NB4 (cell line): ENCODE measurements around the gene FBXO31.

Experiments used
- MYC ChIP-seq: IDR thresholded peaks from 2 replicates; pipeline ENCODE4 v1.6.1; 2011; ENCODE audit warnings: low read depth, low read length
- POLR2A ChIP-seq: IDR thresholded peaks from 2 replicates; pipeline ENCODE4 v1.6.1; 2011; ENCODE audit warnings: mild to moderate bottlenecking; ENCODE audit not compliant: insufficient read length; ENCODE audit errors: extremely low read depth
- TF ChIP-seq, protein P1 (sequence below): IDR thresholded peaks from one replicate; pipeline ENCODE4 v1.5.1; 2012; ENCODE audit warnings: low read depth, low read length
- TF ChIP-seq, protein P2 (sequence below): IDR thresholded peaks from 2 replicates; pipeline ENCODE4 v1.6.1; 2011; ENCODE audit warnings: low read depth, low read length

DNA sequence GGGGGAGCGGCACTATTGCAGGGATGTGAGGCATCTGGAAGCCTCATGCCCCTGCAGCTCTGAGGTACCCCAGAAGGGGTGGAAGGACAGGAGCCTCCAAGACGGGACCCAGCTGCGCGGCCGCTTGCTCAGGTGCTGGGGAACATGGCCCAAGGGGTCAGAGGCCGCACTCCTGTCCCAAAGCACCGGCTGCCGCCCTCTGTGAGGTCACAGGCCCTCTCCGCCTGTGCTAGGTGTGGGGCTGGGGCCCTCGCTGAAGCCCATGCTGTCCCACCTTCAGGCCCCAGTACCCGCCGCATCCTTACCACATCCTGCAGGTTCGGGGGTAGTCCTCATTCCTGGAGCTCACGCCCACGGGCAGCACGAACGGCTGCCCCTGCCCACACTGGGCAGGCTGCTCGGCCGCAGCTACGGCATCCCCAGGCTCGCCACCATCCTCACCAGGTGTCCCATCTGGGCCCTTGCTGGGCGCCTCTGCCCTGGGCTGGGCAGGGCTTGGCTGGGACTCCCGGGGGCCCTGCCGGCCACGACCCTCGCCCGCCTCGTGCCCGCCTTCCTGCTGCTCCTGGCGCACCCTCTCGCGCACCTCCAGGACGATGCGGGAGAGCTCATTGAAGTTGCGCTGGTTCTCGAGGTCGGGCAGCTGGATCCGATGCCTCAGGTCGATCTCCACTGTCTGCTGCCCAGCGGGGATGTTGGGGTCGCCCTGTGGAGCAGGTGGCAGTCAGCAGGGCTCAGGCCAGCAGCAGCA is 49.8 kb downstream of the FBXO31 start:
- TF ChIP-seq, protein P1, sequence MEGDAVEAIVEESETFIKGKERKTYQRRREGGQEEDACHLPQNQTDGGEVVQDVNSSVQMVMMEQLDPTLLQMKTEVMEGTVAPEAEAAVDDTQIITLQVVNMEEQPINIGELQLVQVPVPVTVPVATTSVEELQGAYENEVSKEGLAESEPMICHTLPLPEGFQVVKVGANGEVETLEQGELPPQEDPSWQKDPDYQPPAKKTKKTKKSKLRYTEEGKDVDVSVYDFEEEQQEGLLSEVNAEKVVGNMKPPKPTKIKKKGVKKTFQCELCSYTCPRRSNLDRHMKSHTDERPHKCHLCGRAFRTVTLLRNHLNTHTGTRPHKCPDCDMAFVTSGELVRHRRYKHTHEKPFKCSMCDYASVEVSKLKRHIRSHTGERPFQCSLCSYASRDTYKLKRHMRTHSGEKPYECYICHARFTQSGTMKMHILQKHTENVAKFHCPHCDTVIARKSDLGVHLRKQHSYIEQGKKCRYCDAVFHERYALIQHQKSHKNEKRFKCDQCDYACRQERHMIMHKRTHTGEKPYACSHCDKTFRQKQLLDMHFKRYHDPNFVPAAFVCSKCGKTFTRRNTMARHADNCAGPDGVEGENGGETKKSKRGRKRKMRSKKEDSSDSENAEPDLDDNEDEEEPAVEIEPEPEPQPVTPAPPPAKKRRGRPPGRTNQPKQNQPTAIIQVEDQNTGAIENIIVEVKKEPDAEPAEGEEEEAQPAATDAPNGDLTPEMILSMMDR, result no peak
- TF ChIP-seq, protein P2, sequence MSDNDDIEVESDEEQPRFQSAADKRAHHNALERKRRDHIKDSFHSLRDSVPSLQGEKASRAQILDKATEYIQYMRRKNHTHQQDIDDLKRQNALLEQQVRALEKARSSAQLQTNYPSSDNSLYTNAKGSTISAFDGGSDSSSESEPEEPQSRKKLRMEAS, result no peak
- TF ChIP-seq POLR2A (no peak), MYC (no peak)
